ENCODE results near the gene PRICKLE3.

PRICKLE3 gene

DNA sequence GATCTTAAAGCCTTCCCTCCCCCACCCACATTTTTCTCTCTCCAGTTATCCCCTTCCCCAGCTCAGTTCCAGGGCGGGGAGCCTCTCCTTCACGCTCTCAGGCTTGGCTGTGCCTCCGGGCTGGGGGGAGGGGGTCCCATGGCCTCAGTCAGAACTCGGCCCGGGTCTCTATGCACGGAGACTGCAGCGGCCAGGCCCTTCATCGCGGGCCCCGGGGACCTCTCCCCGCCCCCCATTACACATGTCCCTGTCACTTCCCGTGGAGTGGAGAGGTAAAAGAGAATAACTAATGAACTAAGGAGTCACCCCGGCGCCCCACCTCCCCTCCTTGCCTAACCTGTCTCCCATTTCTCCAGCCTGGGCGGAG, 838 bp upstream of the PRICKLE3 start:
- H3K4me3 ChIP-seq (ENCODE audit: low read depth, low read length), result no peak overlapping the region
- no peak for DNase-seq (ENCODE audit: low read depth)
- TF ChIP-seq, protein P1, sequence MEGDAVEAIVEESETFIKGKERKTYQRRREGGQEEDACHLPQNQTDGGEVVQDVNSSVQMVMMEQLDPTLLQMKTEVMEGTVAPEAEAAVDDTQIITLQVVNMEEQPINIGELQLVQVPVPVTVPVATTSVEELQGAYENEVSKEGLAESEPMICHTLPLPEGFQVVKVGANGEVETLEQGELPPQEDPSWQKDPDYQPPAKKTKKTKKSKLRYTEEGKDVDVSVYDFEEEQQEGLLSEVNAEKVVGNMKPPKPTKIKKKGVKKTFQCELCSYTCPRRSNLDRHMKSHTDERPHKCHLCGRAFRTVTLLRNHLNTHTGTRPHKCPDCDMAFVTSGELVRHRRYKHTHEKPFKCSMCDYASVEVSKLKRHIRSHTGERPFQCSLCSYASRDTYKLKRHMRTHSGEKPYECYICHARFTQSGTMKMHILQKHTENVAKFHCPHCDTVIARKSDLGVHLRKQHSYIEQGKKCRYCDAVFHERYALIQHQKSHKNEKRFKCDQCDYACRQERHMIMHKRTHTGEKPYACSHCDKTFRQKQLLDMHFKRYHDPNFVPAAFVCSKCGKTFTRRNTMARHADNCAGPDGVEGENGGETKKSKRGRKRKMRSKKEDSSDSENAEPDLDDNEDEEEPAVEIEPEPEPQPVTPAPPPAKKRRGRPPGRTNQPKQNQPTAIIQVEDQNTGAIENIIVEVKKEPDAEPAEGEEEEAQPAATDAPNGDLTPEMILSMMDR (IDR thresholded peaks at IDR 0.05; ENCODE audit: control insufficient read depth, extremely low read depth, insufficient read depth), result no peak

DNA sequence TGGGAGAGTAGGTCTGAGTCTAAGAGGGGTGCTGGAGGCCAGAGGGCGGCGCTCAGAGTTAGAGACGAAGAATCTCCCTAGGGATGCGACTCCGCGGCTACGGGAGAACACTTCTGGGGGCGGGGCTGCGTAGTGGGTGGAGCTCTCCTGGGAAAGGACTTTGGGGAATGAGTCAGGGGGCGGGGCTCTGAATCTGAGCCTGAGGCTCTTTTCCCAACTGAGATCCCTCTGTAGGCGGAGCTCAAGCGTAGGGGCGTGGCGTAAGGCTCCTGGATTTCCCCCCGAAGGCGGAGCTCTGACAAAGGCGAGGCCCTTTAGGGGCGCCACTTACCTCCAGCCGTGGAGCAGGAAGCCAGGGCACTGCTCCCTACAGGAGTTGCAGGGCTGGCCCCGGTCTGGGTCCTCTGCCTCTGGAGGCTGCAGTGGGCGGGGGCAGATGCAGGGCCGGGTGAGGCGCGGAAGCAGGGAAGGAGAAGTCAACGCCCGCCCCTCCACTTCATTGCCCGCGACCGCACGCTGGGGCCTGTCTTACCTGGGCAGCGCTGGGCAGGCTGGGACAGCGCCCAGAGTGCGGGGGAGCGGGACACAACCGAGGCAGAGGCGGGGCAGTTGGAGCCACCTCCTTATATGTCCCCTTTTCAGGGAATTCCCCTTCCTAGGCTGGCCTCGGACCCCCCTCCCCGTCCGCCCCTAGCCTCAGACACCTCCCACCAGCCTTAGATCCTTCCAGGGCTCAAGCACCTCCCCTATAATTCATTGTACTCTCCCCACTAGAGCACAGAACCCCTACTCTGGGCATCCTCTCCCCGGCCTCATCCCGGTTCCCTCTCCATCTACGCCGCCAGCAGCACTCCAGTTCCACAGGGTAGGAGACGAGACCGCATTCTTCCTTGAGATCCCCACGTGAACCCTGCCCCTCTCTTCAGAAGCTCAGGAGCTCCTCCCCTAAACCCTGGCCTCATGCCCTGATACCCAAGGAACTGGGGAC, 1.6 kb downstream of the PRICKLE3 start:
- DNase-seq (ENCODE audit: low read depth), result no peak
- H3K4me3 ChIP-seq (ENCODE audit: low read depth, low read length), result peak overlapping the region; percentile 70
- TF ChIP-seq, protein P1 (IDR thresholded peaks at IDR 0.05; ENCODE audit: control insufficient read depth, extremely low read depth, insufficient read depth), result no peak

DNA sequence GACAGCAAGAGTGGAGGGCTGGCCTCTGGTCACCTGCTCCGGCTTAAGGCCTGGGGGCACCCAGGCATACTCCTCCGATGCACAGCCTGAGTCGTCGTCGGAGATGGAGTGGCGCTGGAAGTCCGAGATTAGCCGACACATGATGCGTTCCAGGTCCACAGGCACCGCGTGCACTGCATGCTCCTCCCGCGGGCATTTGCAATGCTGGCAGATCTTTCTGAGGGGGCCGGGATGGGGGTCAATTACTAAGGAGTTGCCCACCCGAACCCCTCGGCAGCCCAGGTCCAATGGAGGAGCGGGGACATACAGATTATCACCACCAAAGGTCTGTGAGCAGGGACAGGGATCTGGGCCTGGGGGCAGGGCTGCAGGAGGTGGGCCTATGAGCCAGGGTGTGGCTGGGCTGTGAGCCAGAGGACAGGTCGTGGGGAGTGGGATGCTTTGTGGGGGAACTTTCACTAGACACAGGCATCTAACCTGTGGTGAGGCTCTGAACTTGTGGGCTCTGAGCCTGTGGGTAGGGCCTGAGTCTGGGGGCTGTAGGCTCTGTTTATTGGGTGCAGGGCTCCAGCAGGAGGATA, 2.4 kb downstream of the PRICKLE3 start:
- DNase-seq (ENCODE audit: low read depth), result no peak
- TF ChIP-seq, protein P1 (IDR thresholded peaks at IDR 0.05; ENCODE audit: control insufficient read depth, extremely low read depth, insufficient read depth), result no peak
- no peak overlapping the region for H3K4me3 ChIP-seq (ENCODE audit: low read depth, low read length)

DNA sequence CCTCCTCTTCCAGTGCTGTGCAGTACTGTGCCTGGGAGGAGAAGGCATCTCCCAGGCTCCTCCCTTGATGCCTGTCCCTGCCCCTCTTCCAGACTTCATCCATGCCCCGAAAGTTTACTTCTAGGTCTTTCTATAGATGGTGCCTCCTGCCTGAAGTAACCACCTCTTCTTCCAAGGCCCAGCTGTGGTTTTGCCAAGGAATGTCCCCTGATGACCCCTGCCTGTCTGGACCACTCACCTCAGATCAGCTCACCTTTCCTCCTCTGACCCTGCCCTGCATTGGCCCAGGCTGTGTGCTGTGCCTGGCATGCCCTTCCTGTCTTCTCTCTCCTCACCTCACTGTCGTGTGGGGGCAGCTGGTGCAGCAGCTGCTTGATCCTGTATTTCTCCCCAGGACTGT, 6.8 kb downstream of the PRICKLE3 start:
- DNase-seq (ENCODE audit: low read depth), result no peak
- H3K4me3 ChIP-seq (ENCODE audit: low read depth, low read length), result no peak overlapping the region
- TF ChIP-seq, protein P1 (IDR thresholded peaks at IDR 0.05; ENCODE audit: control insufficient read depth, extremely low read depth, insufficient read depth), result no peak

DNA sequence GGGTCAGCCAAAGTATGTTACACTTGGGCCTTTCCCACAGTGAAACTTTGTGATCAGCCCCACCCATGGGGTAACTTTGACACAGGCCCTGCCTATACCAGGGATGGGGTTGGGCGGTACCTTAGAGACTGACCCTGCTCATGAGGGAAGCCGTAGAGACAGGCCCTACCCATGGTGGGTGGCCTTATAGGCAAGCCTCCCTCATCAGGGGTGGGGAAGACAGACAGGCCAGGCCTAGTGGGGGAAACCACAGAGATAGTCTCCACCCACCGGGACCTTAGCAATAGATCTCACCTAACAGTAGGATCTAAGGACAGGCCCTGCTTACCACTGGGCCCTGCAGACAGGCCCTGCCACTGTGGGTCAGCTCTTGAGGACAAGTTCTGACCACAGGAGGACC, 7.6 kb downstream of the PRICKLE3 start:
- TF ChIP-seq, protein P1 (IDR thresholded peaks at IDR 0.05; ENCODE audit: control insufficient read depth, extremely low read depth, insufficient read depth), result no peak
- DNase-seq (ENCODE audit: low read depth), result no peak
- no peak overlapping the region for H3K4me3 ChIP-seq (ENCODE audit: low read depth, low read length)

DNA sequence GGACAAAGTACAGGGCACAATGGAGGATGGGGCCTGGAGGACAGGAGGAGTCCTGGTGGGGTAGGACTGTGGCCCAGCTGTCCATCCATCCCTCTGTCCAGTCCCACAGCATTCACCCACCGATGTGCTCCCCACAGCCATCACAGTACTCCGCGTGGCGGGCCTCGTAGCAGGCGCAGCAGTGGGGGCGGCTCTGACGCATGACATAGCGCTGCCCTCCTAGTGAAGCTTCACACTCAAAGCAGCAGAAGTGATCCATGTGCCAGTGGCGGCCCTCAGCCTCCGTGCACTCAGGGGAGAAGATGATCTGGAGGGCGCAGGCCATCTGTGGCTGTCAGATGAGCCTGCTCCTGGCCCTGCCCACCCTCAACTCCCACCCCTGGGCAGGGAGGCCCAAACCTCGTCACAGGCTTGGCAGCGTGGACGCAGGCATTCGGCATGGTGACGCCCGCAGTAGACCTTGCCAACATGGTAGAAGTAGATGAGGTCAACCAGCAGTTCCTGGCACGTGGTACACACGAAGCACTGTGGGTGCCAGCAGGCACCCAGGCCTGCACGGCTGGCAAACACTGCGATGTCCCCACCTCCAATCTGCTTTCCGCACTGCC, 8.2 kb downstream of the PRICKLE3 start:
- TF ChIP-seq, protein P1 (IDR thresholded peaks at IDR 0.05; ENCODE audit: control insufficient read depth, extremely low read depth, insufficient read depth), result no peak
- H3K4me3 ChIP-seq (ENCODE audit: low read depth, low read length), result no peak overlapping the region
- DNase-seq (ENCODE audit: low read depth), result no peak

Measured in LNCaP clone FGC (cell line).